H1 (cell line): ENCODE measurements around the gene NDNF. TPM values are rescaled to one million over a fixed set of nuclear protein-coding genes. Genes with fewer than 3 reads are reported as not detected.

Experiments used
- CTCF ChIA-PET: fragments of 300-600 bp; sonication (Branson Sonifier 250); formaldehyde crosslinking; loops from one replicate; lab custom pipeline; 2021; ENCODE audit not compliant: partially characterized antibody; lab: Charles Lee
- POLR2A ChIA-PET: fragments of 300-600 bp; sonication (Branson Sonifier 250); formaldehyde crosslinking; loops from one replicate; lab custom pipeline; 2021; ENCODE audit warnings: inconsistent platforms; ENCODE audit not compliant: partially characterized antibody; lab: Charles Lee
- DNase-seq, 2 experiments: peaks; one replicate each; pipeline versions ENCODE4 v3.0.0 to v3.0.0-alpha.2; 2010 to 2022; ENCODE audit warnings: low spot score in 2 of 2, low read depth in 1 of 2, mixed read lengths in 1 of 2
- FAIRE-seq: peaks from 2 replicates; lab custom pipeline; 2011; peaks lifted over from hg19 to GRCh38; lab: Jason Lieb, UNC
- H2AFZ ChIP-seq: 2 replicates; pipeline ENCODE4 v1.8.1; 2012; ENCODE audit warnings: low read length, inconsistent platforms
- H2AK5ac ChIP-seq: 2 replicates; pipeline ENCODE4 v1.6.1; 2013; ENCODE audit warnings: low read depth, low read length
- H2BK120ac ChIP-seq: replicated peaks from 2 replicates; pipeline ENCODE3; 2013; ENCODE audit warnings: low read depth, low read length, inconsistent platforms
- H2BK12ac ChIP-seq: 2 replicates; pipeline ENCODE4 v1.6.1; 2013; ENCODE audit warnings: low read depth, low read length
- H2BK15ac ChIP-seq: 2 replicates; pipeline ENCODE4 v1.6.1; 2013; ENCODE audit warnings: low read length
- H2BK20ac ChIP-seq: 2 replicates; pipeline ENCODE4 v1.6.1; 2013; ENCODE audit warnings: low read length
- H2BK5ac ChIP-seq: 2 replicates; pipeline ENCODE4 v1.6.1; 2013; ENCODE audit warnings: low read depth, low read length
- H3K14ac ChIP-seq: 2 replicates; pipeline ENCODE4 v1.6.1; 2013; ENCODE audit warnings: inconsistent platforms; ENCODE audit not compliant: insufficient read length
- H3K18ac ChIP-seq: 2 replicates; pipeline ENCODE4 v1.6.1; 2013; ENCODE audit warnings: low read length; ENCODE audit errors: extremely low read depth
- H3K23ac ChIP-seq: 2 replicates; pipeline ENCODE4 v1.6.1; 2013; ENCODE audit warnings: inconsistent platforms; ENCODE audit not compliant: insufficient read length
- H3K23me2 ChIP-seq: 2 replicates; pipeline ENCODE4 v1.6.1; 2013; ENCODE audit warnings: low read depth, low read length
- H3K27ac ChIP-seq: 2 replicates; pipeline ENCODE4 v1.6.1; 2011; ENCODE audit warnings: low read depth, low read length, inconsistent platforms
- H3K27me3 ChIP-seq, 4 experiments: replicated peaks in 1 of 4; 1 replicate in 1 of 4; 2 replicates in 3 of 4; pipeline versions ENCODE4 v1.6.1 to v1.8.1; 2011 to 2013; ENCODE audit warnings: low read length in 3 of 4, mild to moderate bottlenecking in 3 of 4, inconsistent platforms in 2 of 4, mixed read lengths in 2 of 4, moderate library complexity in 1 of 4; ENCODE audit not compliant: control insufficient read depth in 3 of 4, insufficient read depth in 3 of 4; ENCODE audit errors: extremely low read depth in 1 of 4
- H3K36me3 ChIP-seq, 4 experiments: 2 replicates each; pipeline versions ENCODE4 v1.6.1 to v1.8.1; 2011 to 2013; ENCODE audit warnings: mild to moderate bottlenecking in 4 of 4, low read length in 3 of 4, moderate library complexity in 2 of 4, control low read depth in 1 of 4, inconsistent platforms in 1 of 4; ENCODE audit not compliant: insufficient read depth in 4 of 4, control insufficient read depth in 2 of 4
- H3K4ac ChIP-seq: replicated peaks from 2 replicates; pipeline ENCODE3; 2013; ENCODE audit warnings: low read length, low read depth, mixed read lengths, inconsistent platforms; ENCODE audit not compliant: insufficient read length
- H3K4me1 ChIP-seq, 4 experiments: replicated peaks in 1 of 4; 1 replicate in 1 of 4; 2 replicates in 3 of 4; pipeline versions ENCODE4 v1.6.1 to v1.8.1; 2011 to 2013; ENCODE audit warnings: low read length in 3 of 4, inconsistent platforms in 2 of 4, mixed read lengths in 1 of 4; ENCODE audit not compliant: insufficient read depth in 4 of 4, control insufficient read depth in 3 of 4
- H3K4me2 ChIP-seq, 2 experiments: 2 replicates each; pipeline versions ENCODE4 v1.6.1 to v1.8.1; 2011 to 2013; ENCODE audit warnings: low read depth in 2 of 2, low read length in 2 of 2, control low read depth in 1 of 2, inconsistent platforms in 1 of 2, mild to moderate bottlenecking in 1 of 2; ENCODE audit not compliant: insufficient read depth in 1 of 2
- H3K4me3 ChIP-seq, 4 experiments: fragments of 200-600, 300-600 bp in 1 of 4; sonication (generic), shearing (Covaris generic), sonication (Bioruptor Twin) in 1 of 4; 2 replicates each; pipeline versions ENCODE4 v1.5.1 to v1.8.1; 2011 to 2016; ENCODE audit warnings: low read length in 4 of 4, low read depth in 3 of 4, control low read depth in 2 of 4, inconsistent platforms in 2 of 4, mild to moderate bottlenecking in 2 of 4, mixed read lengths in 1 of 4, moderate library complexity in 1 of 4; ENCODE audit not compliant: insufficient read depth in 2 of 4; ENCODE audit errors: extremely low read depth in 1 of 4
- H3K56ac ChIP-seq: replicated peaks from 2 replicates; pipeline ENCODE3; 2013; ENCODE audit warnings: low read depth, mild to moderate bottlenecking, mixed read lengths, low read length, inconsistent platforms; ENCODE audit not compliant: insufficient read length
- H3K79me1 ChIP-seq: 2 replicates; pipeline ENCODE4 v1.6.1; 2013; ENCODE audit warnings: low read depth, low read length, control low read depth
- H3K79me2 ChIP-seq, 2 experiments: 2 replicates each; pipeline versions ENCODE4 v1.6.1 to v1.8.1; 2012 to 2013; ENCODE audit warnings: low read length in 2 of 2, mild to moderate bottlenecking in 2 of 2, inconsistent platforms in 1 of 2; ENCODE audit not compliant: insufficient read depth in 2 of 2, control insufficient read depth in 1 of 2
- H3K9ac ChIP-seq, 4 experiments: replicated peaks in 1 of 4; 1 replicate in 1 of 4; 2 replicates in 3 of 4; pipeline versions ENCODE4 v1.6.1 to v1.8.1; 2011 to 2013; ENCODE audit warnings: low read depth in 3 of 4, low read length in 3 of 4, control low read depth in 2 of 4, mild to moderate bottlenecking in 2 of 4, moderate library complexity in 2 of 4, inconsistent platforms in 1 of 4; ENCODE audit errors: extremely low read depth in 1 of 4
- H3K9me3 ChIP-seq, 2 experiments: 2 replicates each; pipeline versions ENCODE4 v1.6.1 to v1.8.1; 2012 to 2013; ENCODE audit warnings: mild to moderate bottlenecking in 2 of 2, moderate library complexity in 2 of 2, control low read depth in 1 of 2, inconsistent platforms in 1 of 2, low read depth in 1 of 2, low read length in 1 of 2, mixed read lengths in 1 of 2; ENCODE audit not compliant: insufficient read depth in 2 of 2
- H4K20me1 ChIP-seq, 2 experiments: replicated peaks in 1 of 2; 2 replicates each; pipeline versions ENCODE3 to v1.8.1; 2011 to 2013; ENCODE audit warnings: inconsistent platforms in 2 of 2, low read length in 2 of 2, mild to moderate bottlenecking in 1 of 2; ENCODE audit not compliant: insufficient read depth in 2 of 2, control insufficient read depth in 1 of 2
- H4K5ac ChIP-seq: 2 replicates; pipeline ENCODE4 v1.6.1; 2013; ENCODE audit warnings: low read length, low read depth, mixed read lengths, inconsistent platforms; ENCODE audit not compliant: insufficient read length
- H4K8ac ChIP-seq: 2 replicates; pipeline ENCODE4 v1.8.0; 2013; ENCODE audit warnings: mild to moderate bottlenecking, moderate library complexity, low read length, inconsistent platforms; ENCODE audit not compliant: insufficient read depth; ENCODE audit errors: extremely low read depth
- H4K91ac ChIP-seq: replicated peaks from 2 replicates; pipeline ENCODE3; 2013; ENCODE audit warnings: low read length, mixed read lengths, inconsistent platforms; ENCODE audit not compliant: insufficient read length
- BACH1 ChIP-seq: IDR thresholded peaks from 2 replicates; pipeline ENCODE4 v1.6.1; 2012; ENCODE audit warnings: low read length, improper control_type of control experiment
- E2F6 ChIP-seq: IDR thresholded peaks from 2 replicates; pipeline ENCODE4 v1.6.1; 2012; ENCODE audit warnings: inconsistent platforms
- GABPA ChIP-seq: IDR thresholded peaks from 2 replicates; pipeline ENCODE4 v1.6.1; 2011; ENCODE audit warnings: mild to moderate bottlenecking, low read length, moderate library complexity, borderline replicate concordance; ENCODE audit not compliant: insufficient read depth
- HDAC2 ChIP-seq, 2 experiments: fragments of 300-600 bp in 1 of 2; sonication (generic) in 1 of 2; IDR thresholded peaks; 2 replicates each; pipeline ENCODE4 v1.6.1; 2011 to 2012; ENCODE audit warnings: low read depth in 2 of 2, low read length in 2 of 2, mild to moderate bottlenecking in 2 of 2, moderate library complexity in 2 of 2, borderline replicate concordance in 1 of 2, inconsistent platforms in 1 of 2
- KDM4A ChIP-seq: IDR thresholded peaks from one replicate; pipeline ENCODE4 v1.7.1; 2012; ENCODE audit warnings: low read depth, mild to moderate bottlenecking, moderate library complexity, low read length, inconsistent platforms; ENCODE audit not compliant: severe bottlenecking
- NANOG ChIP-seq: IDR thresholded peaks from 2 replicates; pipeline ENCODE4 v1.6.1; 2011; ENCODE audit warnings: low read length, low read depth, mild to moderate bottlenecking, inconsistent platforms; ENCODE audit not compliant: insufficient read depth, poor library complexity, severe bottlenecking
- PHF8 ChIP-seq: fragments of 200-600 bp; sonication (generic); conservative IDR thresholded peaks from 2 replicates; pipeline ENCODE4 v1.7.1; 2012; ENCODE audit warnings: low read depth, mild to moderate bottlenecking, inconsistent platforms, low read length, moderate library complexity
- POLR2A ChIP-seq, 2 experiments: IDR thresholded peaks; 1 replicate in 1 of 2; 2 replicates in 1 of 2; pipeline ENCODE4 v1.6.1; 2011; ENCODE audit warnings: low read depth in 2 of 2, low read length in 2 of 2, mild to moderate bottlenecking in 2 of 2; ENCODE audit errors: control extremely low read depth in 1 of 2
- SAP30 ChIP-seq: fragments of 300-600 bp; sonication (generic); IDR thresholded peaks from 2 replicates; pipeline ENCODE4 v1.7.1; 2012; ENCODE audit warnings: low read length, moderate library complexity, mild to moderate bottlenecking, inconsistent platforms; ENCODE audit not compliant: insufficient read depth, insufficient replicate concordance
- SUZ12 ChIP-seq: fragments of 200-600 bp; sonication (generic); IDR thresholded peaks from 2 replicates; pipeline ENCODE4 v1.6.1; 2012; ENCODE audit warnings: mild to moderate bottlenecking, inconsistent platforms, low read length, moderate library complexity, mixed read lengths
- YY1 ChIP-seq: IDR thresholded peaks from 2 replicates; pipeline ENCODE4 v1.6.1; 2011; ENCODE audit warnings: low read depth, mild to moderate bottlenecking, low read length
- ZNF274 ChIP-seq: IDR thresholded peaks from 2 replicates; pipeline ENCODE4 v1.7.0; 2012; ENCODE audit warnings: low read length, borderline replicate concordance; ENCODE audit errors: extremely low read depth
- WGBS, 2 experiments: shearing (Covaris generic) in 1 of 2; methylation state at CpG; one replicate each; pipeline versions ENCODE4 v1.1.6 to v1.1.7; 2013 to 2015; ENCODE audit warnings: low lambda C conversion rate in 2 of 2, mixed read lengths in 2 of 2, inconsistent platforms in 1 of 2, low coverage in 1 of 2, missing lambda C conversion rate in 1 of 2; ENCODE audit not compliant: insufficient replicate concordance in 2 of 2, insufficient coverage in 1 of 2, insufficient read length in 1 of 2; ENCODE audit errors: extremely low coverage in 1 of 2, missing lambda C conversion rate in 1 of 2; 5-methylcytosine and 5-hydroxymethylcytosine counted together
- polyA plus RNA-seq, 7 experiments: library from polyadenylated mRNA; depleted of rRNA in 3 of 7; stranded (reverse) in 5 of 7; unstranded in 2 of 7; fragments of >200 nt in 5 of 7; fragments of 200-250 nt in 2 of 7; gene quantifications; 1 replicate in 5 of 7; 2 replicates in 1 of 7; 4 replicates in 1 of 7; pipeline versions ENCODE4 v1.2.1 to v1.2.3, GENCODE V29; 2011 to 2013; ENCODE audit warnings: missing spikeins in 2 of 7, mixed read lengths in 2 of 7
- total RNA-seq: library from RNA; stranded (reverse); fragmentation: NEBNext Ultra II Directional; extraction: Animal tissue kit (Norgen Biotek cat#: 25700); gene quantifications from 2 replicates; pipeline ENCODE4 v1.2.1, GENCODE V29; 2021

Gene NDNF
- total and polyA plus RNA-seq, 2 of the 8 experiments (the other 6 are each of a cell fraction or from before 2014, with no cell fraction given) = 0.70 to 1.6 TPM

DNA sequence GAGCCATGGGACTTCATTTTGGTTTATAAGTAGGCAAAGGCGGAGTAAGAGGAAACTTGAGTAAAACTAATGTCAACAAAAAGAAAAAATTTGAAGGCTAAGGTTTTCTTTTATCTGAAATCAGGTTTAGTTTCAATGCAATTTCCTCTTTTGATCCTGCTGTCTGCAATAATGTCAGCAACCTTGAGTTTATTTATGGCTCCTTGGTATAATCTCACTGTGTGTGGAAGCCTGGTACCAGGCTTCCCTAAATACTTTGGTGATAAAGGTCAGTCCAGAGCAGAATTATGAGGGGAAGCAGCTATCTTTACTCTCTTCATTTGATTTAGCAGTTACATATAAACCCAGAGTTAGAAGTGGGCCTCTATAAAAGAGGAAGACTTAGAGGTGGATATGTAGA, 57.8 kb downstream of the NDNF start:
- Histone ChIP-seq H3K4me1 (peaks cover 0 to 7% (median 2%) of the 10 kb centered on the region in 4 experiments; a peak in 3 of 7 replicates), H2AK5ac (no peak overlapping the region), H3K79me2 (no peaks in the 10 kb centered on the region), H2BK120ac (no peak overlapping the region), H3K4me2 (no peak overlapping the region), H3K18ac (no peak overlapping the region), H4K5ac (no peak overlapping the region), H2BK12ac (no peak overlapping the region), H4K8ac (no peak overlapping the region), H3K4me3 (no peak overlapping the region), H3K4ac (no peak overlapping the region), H2BK15ac (no peak overlapping the region), H3K23me2 (no peaks in the 10 kb centered on the region), H3K27ac (no peak overlapping the region), H3K14ac (no peak overlapping the region), H3K9me3 (no peaks in the 10 kb centered on the region), H3K36me3 (no peaks in the 10 kb centered on the region), H2BK5ac (no peak overlapping the region), H2BK20ac (no peak overlapping the region), H4K20me1 (no peaks in the 10 kb centered on the region), H2AFZ (no peak overlapping the region), H3K27me3 (no peaks in the 10 kb centered on the region), H3K56ac (no peak overlapping the region), H4K91ac (no peak overlapping the region), H3K9ac (no peak overlapping the region), H3K79me1 (no peaks in the 10 kb centered on the region), H3K23ac (no peak overlapping the region)
- CTCF ChIA-PET = interaction anchor here (0.6 kb wide), 1 partner anchor 26 kb away, joined by 5 read pairs; no protein-coding TSS in a partner anchor
- 87% methylated on average over 1 of the region's 1 CpG; no CpG with 5 or more reads in 1 of the 2 experiments for WGBS, 2 experiments
- POLR2A ChIA-PET = no interaction called here
- DNase-seq (no peak), FAIRE-seq (no peak)
- TF ChIP-seq PHF8 (no peak), NANOG (no peak), HDAC2 (IDR thresholded peaks at IDR 0.05; ENCODE audit: borderline replicate concordance in 1 of 2, low read depth in 2 of 2, low read length in 2 of 2) (no peak), BACH1 (no peak), KDM4A (no peak), ZNF274 (no peak), SAP30 (no peak), GABPA (no peak), POLR2A (IDR thresholded peaks at IDR 0.05; ENCODE audit: control extremely low read depth in 1 of 2, low read depth in 2 of 2, low read length in 2 of 2) (no peak), YY1 (no peak), E2F6 (no peak), SUZ12 (no peak)
